ENCODE results near the gene ARHGEF28. TPM values are rescaled to one million over a fixed set of nuclear protein-coding genes. Genes with fewer than 3 reads are reported as not detected.

ARHGEF28 gene
- polyA plus RNA-seq, 4 donors: 13.7 to 55.9 (median 47.5) TPM

GRCh38 chr5:73764586-73764985 lies 138.6 kb downstream of the ARHGEF28 start:
- no peak for DNase-seq (ENCODE audit: low read depth in 4 of 4, low spot score in 3 of 4)

GRCh38 chr5:73764996-73765395 lies 139.0 kb downstream of the ARHGEF28 start:
- DNase-seq (ENCODE audit: low read depth in 4 of 4, low spot score in 3 of 4): no peak

- DNase-seq (ENCODE audit: low read depth in 4 of 4, low spot score in 3 of 4): no peak
Measured at GRCh38 chr5:73766902-73767301, 140.9 kb downstream of the ARHGEF28 start.

GRCh38 chr5:73770172-73771025 lies 144.4 kb downstream of the ARHGEF28 start:
- DNase-seq (ENCODE audit: low read depth in 4 of 4, low spot score in 3 of 4): no peak

- no peak for DNase-seq (ENCODE audit: low read depth in 4 of 4, low spot score in 3 of 4)
Measured at GRCh38 chr5:73774924-73775323, 148.9 kb downstream of the ARHGEF28 start.

- no peak for DNase-seq (ENCODE audit: low read depth in 4 of 4, low spot score in 3 of 4)
Measured at GRCh38 chr5:73776405-73776804, 150.4 kb downstream of the ARHGEF28 start.

GRCh38 chr5:73777192-73777591 lies 151.2 kb downstream of the ARHGEF28 start:
- DNase-seq (ENCODE audit: low read depth in 4 of 4, low spot score in 3 of 4): no peak

GRCh38 chr5:73780302-73781080 lies 154.5 kb downstream of the ARHGEF28 start:
- DNase-seq (ENCODE audit: low read depth in 4 of 4, low spot score in 3 of 4): no peak

- no peak for DNase-seq (ENCODE audit: low read depth in 4 of 4, low spot score in 3 of 4)
Measured at GRCh38 chr5:73781107-73781768, 155.2 kb downstream of the ARHGEF28 start.

- no peak for DNase-seq (ENCODE audit: low read depth in 4 of 4, low spot score in 3 of 4)
Measured at GRCh38 chr5:73783828-73784227, 157.8 kb downstream of the ARHGEF28 start.

GRCh38 chr5:73786043-73786831 lies 160.2 kb downstream of the ARHGEF28 start:
- no peak for DNase-seq (ENCODE audit: low read depth in 4 of 4, low spot score in 3 of 4)

GRCh38 chr5:73789851-73790281 lies 163.9 kb downstream of the ARHGEF28 start:
- DNase-seq (ENCODE audit: low read depth in 4 of 4, low spot score in 3 of 4): no peak

GRCh38 chr5:73791389-73791788 lies 165.4 kb downstream of the ARHGEF28 start:
- DNase-seq (ENCODE audit: low read depth in 4 of 4, low spot score in 3 of 4): no peak

- no peak for DNase-seq (ENCODE audit: low read depth in 4 of 4, low spot score in 3 of 4)
Measured at GRCh38 chr5:73792687-73793320, 166.8 kb downstream of the ARHGEF28 start.

- no peak for DNase-seq (ENCODE audit: low read depth in 4 of 4, low spot score in 3 of 4)
Measured at GRCh38 chr5:73793911-73794310, 167.9 kb downstream of the ARHGEF28 start.

GRCh38 chr5:73796164-73797131 lies 170.5 kb downstream of the ARHGEF28 start:
- DNase-seq (ENCODE audit: low read depth in 4 of 4, low spot score in 3 of 4): no peak

GRCh38 chr5:73797132-73797510 lies 171.1 kb downstream of the ARHGEF28 start:
- no peak for DNase-seq (ENCODE audit: low read depth in 4 of 4, low spot score in 3 of 4)

GRCh38 chr5:73799401-73799972 lies 173.5 kb downstream of the ARHGEF28 start:
- no peak for DNase-seq (ENCODE audit: low read depth in 4 of 4, low spot score in 3 of 4)

All from left renal pelvis (tissue), 4 donors.